D721Med (cell line): Measurements from ENCODE around the gene RASAL2.
"Not testable (repeated sequence)": the region's sequence is repeated elsewhere in the genome, so short reads cannot be mapped to it uniquely, and the experiment has no call there.

Experiments
- DNase-seq: peaks from one replicate; pipeline ENCODE4 v3.0.0; 2011; ENCODE audit warnings: low spot score; ENCODE audit not compliant: insufficient read length
- FAIRE-seq: peaks from 2 replicates; lab custom pipeline; 2011; peaks lifted over from hg19 to GRCh38; lab: Jason Lieb, UNC
- CTCF ChIP-seq: IDR thresholded peaks from 2 replicates; pipeline ENCODE4 v1.5.1; 2012; ENCODE audit warnings: mild to moderate bottlenecking, control low read depth; ENCODE audit not compliant: insufficient read depth; ENCODE audit errors: missing control alignments

RASAL2 gene

GRCh38 chr1:178501705-178502329 is 407.9 kb downstream of the RASAL2 start:
- FAIRE-seq: no peak
- TF ChIP-seq CTCF: peak; percentile 95
- DNase-seq: peak; percentile 87

GRCh38 chr1:178502330-178502714 is 408.4 kb downstream of the RASAL2 start:
- no peak for FAIRE-seq

GRCh38 chr1:178502856-178503255 is 409.0 kb downstream of the RASAL2 start:
- FAIRE-seq (no peak), DNase-seq (no peak)
- no peak for TF ChIP-seq CTCF

More at GRCh38 chr1:178502330-178502714, 408.4 kb downstream of the RASAL2 start:
- no peak for DNase-seq
- TF ChIP-seq CTCF: no peak

GRCh38 chr1:178503316-178503715 is 409.4 kb downstream of the RASAL2 start:
- not testable (repeated sequence) for FAIRE-seq, DNase-seq

GRCh38 chr1:178503849-178504248 is 409.9 kb downstream of the RASAL2 start:
- DNase-seq (no peak), FAIRE-seq (no peak)
- TF ChIP-seq CTCF: no peak

GRCh38 chr1:178504286-178504685 is 410.4 kb downstream of the RASAL2 start:
- no peak for TF ChIP-seq CTCF
- DNase-seq (no peak), FAIRE-seq (no peak)

- TF ChIP-seq CTCF: no peak
- DNase-seq: no peak
- no peak for FAIRE-seq
Measured at GRCh38 chr1:178506177-178506576, 412.3 kb downstream of the RASAL2 start.
